Endothelial cell of hepatic sinusoid (primary cell): Measurements from ENCODE around the gene CFAP54.

Experiments used
- in situ Hi-C: cut with HindIII; loops from 2 replicates; pipeline ENCODE4 v1.10.0; 2017; ENCODE audit warnings: low sequenced_read_pairs

CFAP54 gene

DNA sequence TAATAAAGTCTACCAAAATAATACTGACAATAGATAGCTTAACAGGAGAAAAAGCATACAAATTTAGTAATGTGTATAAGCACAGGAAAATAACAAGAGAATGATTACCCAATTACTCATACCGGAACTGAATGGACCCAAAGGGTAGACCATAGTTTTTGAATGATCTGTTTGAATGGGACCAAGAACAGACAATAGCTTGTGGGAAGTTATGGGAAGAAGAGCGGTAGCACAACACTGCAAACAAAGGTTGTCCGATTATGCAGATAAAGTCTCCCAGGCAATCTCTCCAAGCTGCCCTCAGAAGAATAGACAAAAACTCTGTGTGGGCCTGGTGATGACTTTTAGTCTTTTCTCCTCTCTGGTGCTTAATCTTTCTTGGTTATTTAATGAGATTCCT is 321.1 kb downstream of the CFAP54 start:
- in situ Hi-C loops, result loop anchor here (5.0 kb wide), 1 partner anchor 62 kb away; no protein-coding TSS in a partner anchor

- in situ Hi-C loops, result loop anchor here (5.0 kb wide), 1 partner anchor 61 kb away; no protein-coding TSS in a partner anchor
Measured at GRCh38 chr12:96811083-96811482, 321.7 kb downstream of the CFAP54 start.

- in situ Hi-C loops, result loop anchor here (5.0 kb wide), 1 partner anchor 60 kb away; no protein-coding TSS in a partner anchor
Measured at GRCh38 chr12:96812153-96812552, 322.8 kb downstream of the CFAP54 start.

- in situ Hi-C loops, result loop anchor here (5.0 kb wide), 1 partner anchor 58 kb away; no protein-coding TSS in a partner anchor
Measured at GRCh38 chr12:96814200-96814599, 324.8 kb downstream of the CFAP54 start.

DNA sequence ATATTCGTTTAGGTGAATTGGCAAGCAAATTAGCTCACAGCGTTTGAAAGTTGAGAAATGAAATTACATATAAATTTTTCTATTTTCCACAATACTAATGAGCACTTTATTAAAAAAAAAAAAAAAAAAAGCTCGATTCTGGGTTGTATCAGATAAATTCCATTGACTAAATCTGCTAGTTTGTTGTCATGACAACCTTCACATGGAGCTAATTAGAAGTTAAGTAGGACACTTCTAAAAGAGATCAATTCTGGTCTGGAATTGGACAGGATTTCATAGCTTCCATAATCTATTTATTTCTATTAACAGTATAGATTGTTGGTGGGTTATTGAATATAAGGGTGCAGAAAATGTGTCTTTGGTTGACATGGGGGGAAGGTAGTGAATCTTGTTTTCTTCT is 332.2 kb downstream of the CFAP54 start:
- in situ Hi-C loops, result no loop called here

- in situ Hi-C loops, result no loop called here
Measured at GRCh38 chr12:96822641-96823040, 333.3 kb downstream of the CFAP54 start.

DNA sequence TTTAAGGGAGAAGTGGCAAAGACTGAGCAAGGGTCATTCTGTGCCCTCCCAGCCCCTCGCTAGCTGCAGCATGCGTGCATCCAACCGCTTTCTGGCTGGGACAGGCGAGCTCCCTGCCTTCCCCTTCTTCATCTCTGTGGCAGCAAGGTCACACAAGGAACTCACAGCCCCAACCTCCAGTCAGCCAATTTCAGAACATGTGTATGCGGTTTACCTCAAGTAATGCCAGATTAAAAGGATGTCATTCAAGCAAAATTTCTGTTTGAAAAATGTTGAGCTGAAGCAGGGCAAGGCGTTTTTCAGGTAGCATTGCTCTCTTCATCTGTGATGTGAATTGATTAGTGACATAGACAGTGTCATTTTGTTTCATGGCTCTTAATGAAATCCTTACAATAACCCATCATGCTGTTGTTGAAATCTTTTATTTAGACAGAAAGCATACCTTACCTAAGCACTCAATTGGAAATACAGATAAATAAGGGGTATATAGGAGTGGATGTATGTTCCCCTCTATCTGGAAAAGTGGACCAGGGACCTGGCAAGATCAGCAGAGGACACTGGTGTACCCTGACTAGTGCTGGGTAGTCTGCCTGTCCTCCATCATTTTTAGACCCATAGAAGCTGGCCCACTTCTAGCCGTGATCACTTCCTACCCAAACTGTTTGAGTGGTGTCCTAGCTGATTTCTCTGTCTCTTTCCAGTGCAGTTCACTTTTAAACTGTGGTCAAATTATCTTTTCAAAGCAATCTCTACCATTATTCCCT is 334.9 kb downstream of the CFAP54 start:
- in situ Hi-C loops, result no loop called here

GRCh38 chr12:96824838-96825236 is 335.5 kb downstream of the CFAP54 start:
- in situ Hi-C loops, result no loop called here

- in situ Hi-C loops, result no loop called here
Measured at GRCh38 chr12:96828169-96828789, 338.9 kb downstream of the CFAP54 start.

- in situ Hi-C loops, result no loop called here
Measured at GRCh38 chr12:96829354-96829753, 340.0 kb downstream of the CFAP54 start.

DNA sequence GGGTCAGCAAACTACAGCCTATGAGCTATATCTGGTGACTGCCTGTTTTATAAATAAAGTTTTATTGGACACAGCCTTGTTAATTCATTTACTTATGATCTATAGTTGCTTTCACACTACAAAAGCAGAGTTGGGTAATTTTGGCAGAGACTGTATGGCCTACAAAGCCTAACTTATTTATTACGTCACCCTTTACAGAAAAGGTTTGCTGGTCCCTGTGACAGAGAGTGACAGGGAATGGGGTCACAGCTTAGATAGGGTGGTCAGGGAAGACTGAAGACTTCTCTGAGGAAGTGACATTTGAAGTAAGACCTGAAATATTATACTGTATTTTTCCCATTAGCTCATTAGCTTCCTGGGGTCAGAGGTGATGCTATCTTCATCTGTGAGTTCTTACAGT is 342.0 kb downstream of the CFAP54 start:
- in situ Hi-C loops, result no loop called here

GRCh38 chr12:96846293-96846692 is 356.9 kb downstream of the CFAP54 start:
- in situ Hi-C loops, result no loop called here

DNA sequence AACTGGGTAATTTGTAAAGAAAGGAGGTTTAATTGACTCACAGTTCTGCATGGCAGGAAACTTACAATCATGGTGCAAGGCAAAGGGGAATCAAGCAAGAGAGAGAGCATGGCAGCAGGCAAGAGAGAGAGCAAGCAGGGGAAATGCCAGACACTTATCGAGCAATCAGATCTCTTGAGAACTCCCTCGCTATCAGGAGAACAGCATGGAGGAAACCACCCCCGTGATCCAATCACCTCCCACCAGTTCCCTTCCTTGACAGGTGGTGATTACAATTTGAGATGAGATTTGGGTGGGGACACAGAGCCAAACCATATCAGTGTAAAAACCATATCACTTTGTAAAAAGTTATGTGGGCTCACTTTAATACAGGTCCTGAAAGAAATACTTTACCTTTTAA is 361.3 kb downstream of the CFAP54 start:
- in situ Hi-C loops, result no loop called here

- in situ Hi-C loops, result no loop called here
Measured at GRCh38 chr12:96858162-96858561, 368.8 kb downstream of the CFAP54 start.

GRCh38 chr12:96861656-96862055 is 372.3 kb downstream of the CFAP54 start:
- in situ Hi-C loops, result no loop called here

GRCh38 chr12:96862326-96862725 is 372.9 kb downstream of the CFAP54 start:
- in situ Hi-C loops, result no loop called here

DNA sequence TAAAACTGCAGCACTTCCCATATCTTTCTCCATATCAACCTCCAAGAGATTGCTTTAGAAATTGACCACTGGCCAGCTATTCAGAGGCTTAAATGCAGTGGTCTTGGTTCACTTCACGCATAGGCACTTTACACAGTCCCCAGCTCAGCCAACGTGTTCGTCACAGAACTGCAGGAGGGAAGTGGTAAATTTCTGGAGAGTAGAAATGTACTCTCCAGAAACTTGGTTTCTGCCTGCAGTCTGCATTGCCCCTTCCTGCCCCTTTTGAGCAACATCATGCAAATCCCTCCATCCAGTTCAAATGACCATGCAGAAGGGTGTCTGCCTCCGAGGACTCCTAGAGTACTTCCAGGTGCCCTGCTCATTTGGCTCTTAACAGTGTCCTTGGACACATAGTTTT is 375.0 kb downstream of the CFAP54 start:
- in situ Hi-C loops, result no loop called here

- in situ Hi-C loops, result no loop called here
Measured at GRCh38 chr12:96866801-96867590, 377.6 kb downstream of the CFAP54 start.

GRCh38 chr12:96870946-96871345 is 381.6 kb downstream of the CFAP54 start:
- in situ Hi-C loops, result loop anchor here (5.0 kb wide), 1 partner anchor 59 kb away; no protein-coding TSS in a partner anchor

DNA sequence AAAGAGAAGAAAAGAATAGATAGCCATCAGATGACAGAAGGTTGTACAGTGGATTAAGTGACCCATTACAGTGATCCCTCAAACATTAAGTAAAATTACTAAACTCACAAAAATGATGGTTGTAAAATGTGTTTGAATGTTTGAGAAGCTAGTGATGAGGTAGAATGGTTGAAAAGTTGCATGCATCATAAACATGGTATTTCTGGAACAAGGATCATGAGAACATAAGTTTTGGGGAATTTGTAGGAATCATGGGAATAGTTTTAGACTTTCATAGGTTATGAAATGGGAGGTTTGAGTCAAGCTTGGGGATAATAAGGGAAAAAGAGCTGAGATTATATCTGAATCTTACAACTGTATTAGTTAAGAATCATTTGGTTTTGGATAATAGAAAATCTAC is 383.6 kb downstream of the CFAP54 start:
- in situ Hi-C loops, result loop anchor here (5.0 kb wide), 1 partner anchor 61 kb away; no protein-coding TSS in a partner anchor

DNA sequence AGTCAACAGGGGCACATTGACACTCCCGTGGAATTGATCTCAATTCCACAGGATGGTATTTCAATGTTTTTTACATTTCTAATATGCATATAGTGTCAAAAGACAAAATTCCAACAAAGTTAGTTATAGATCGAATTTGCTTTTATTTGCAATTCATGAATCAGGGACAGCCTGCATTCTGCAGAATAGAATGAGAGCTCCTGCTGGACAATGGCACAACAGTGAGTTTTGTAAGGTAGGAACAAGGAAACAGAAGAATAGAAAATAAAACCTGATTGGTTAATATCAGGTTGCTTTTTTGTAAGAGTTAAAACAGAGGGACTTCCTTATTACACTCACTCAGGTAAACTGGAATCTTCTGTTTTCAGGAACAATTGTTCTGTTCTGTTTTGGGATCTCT is 384.8 kb downstream of the CFAP54 start:
- in situ Hi-C loops, result loop anchor here (5.0 kb wide), 1 partner anchor 62 kb away; no protein-coding TSS in a partner anchor
